Fibroblast of skin of abdomen (primary cell): ENCODE data around the gene C2orf68. TPM values are rescaled to one million over a fixed set of nuclear protein-coding genes. Genes with fewer than 3 reads are reported as not detected.
"Not testable (repeated sequence)": the region's sequence is repeated elsewhere in the genome, so short reads cannot be mapped to it uniquely, and the experiment has no call there.

Source experiments
- DNase-seq: peaks from one replicate; pipeline ENCODE4 v3.0.0-alpha.2; 2013
- polyA plus RNA-seq, 2 experiments: library from polyadenylated mRNA; unstranded; fragments of 120-200 nt; gene quantifications; one replicate each; pipeline ENCODE4 v1.2.1, GENCODE V29; 2013; ENCODE audit not compliant: insufficient read length in 2 of 2

Gene C2orf68, protein sequence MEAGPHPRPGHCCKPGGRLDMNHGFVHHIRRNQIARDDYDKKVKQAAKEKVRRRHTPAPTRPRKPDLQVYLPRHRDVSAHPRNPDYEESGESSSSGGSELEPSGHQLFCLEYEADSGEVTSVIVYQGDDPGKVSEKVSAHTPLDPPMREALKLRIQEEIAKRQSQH
- polyA plus RNA-seq (2013, experiment 1 of 2; ENCODE audit: insufficient read length): 23.3 TPM
- polyA plus RNA-seq (2013, experiment 2 of 2; ENCODE audit: insufficient read length): 24.1 TPM

DNA sequence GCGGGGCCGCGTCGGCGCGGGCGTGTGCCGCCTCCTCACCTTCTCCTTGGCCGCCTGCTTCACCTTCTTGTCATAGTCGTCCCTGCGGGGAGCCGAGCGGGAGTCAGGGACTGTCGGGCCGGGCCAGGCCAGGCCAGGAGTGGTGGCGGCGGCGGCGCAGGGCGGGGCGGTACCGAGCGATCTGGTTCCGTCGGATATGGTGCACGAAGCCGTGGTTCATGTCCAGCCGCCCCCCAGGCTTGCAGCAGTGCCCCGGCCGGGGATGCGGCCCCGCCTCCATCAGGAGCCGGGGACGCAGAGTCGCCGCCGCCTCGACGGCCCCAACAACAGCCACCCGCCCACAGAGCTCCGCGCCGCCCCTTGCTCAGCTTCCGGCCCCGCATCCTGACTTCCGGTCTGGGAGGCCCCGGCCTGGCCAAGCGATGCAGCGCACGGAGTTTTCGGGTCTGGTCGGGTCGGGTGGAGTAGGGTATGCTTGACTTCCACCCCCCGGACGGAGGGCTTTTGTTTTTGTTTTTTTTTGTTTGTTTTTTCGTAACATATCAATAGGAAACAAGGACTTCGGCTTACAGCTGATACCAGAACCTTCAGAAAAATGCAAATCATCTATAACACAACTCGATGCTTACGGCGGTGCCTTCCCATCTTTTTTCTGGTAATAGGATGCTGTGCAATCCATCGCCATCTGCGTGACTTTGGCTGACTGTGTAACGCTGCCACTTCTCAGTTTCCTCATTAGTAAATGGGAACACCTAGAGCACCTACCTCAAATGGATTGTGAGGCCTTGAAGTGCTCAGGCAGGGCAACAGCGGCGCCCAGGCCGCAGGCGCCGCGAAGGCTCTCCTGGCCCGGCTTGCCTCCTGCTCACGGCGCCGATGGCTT, at the start of gene C2orf68:
C2orf68 (minus strand) TSS at position 362 of the 883 bp plus-strand sequence; CDS start at position 280, 82 bp downstream.
- DNase-seq: peak; percentile 87

DNA sequence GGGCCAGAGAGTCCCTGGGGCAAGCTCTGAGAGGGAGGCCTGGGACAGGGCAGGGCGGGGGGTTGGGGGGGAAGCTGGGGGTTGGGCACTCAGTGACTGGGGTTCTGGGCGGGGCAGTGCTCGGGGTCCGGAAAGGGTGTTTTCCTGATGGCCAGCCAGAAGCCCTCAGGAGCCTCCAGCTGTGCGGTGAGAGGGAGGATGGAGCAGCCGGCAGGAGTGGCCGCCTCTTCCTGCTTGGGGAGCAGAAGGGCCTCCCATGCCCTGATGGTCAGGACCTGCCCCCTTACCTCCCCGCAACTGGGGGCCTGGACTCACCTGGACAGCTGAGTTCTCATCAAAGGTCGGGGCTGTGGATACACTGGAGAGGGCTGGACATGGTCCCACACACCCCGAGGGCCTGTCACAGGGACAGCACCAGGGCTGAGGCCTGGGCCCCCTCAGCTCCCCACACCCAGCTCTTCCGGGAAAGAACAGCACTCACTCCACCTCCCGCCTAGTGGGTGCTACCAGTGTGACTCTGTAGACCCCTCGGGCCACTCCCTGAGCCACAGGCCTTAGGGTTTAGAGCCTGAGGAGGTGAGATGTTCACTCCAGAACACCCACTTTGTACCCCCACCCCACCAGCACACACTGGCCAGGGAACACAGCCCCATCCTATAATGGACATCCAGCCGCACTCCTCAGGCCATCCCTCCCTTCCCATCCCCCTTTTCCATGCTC, 49.4 kb upstream of the C2orf68 start:
- DNase-seq: no peak

DNA sequence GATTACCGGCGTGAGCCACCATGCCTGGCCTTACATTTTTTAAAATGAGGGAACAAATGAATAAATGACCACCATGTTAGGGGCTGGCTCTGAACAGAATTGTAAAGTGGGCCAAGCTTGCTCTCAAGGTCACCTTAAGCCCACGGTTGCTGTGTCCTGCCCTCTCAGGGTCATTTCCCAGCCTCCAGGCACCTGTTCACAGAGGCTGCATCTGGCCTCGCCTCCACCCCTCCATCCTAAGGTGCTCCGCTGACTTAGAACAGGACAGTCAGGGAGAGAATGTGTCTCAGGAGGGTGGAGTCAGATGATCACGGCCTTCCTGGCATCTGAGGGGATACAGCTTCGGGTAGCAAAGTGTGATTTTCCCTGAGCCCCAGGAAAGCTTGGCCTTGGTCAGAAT, 48.9 kb upstream of the C2orf68 start:
- DNase-seq: no peak

DNA sequence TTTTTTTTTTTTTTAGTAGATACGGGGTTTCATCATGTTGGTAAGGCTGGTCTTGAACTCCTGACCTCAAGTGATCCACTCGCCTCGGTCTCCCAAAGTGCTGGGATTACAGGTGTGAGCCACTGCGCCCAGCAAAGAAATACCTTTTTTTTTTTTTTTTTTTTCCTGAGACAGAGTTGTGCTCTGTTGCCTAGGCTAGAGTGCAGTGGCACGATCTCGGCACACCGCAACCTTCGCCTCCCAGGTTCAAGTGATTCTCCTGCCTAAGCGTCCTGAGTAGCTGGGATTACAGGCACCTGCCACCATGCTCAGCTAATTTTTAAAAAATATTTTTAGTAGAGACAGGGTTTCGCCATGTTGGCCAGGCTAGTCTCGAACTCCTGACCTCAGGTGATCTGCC, 48.4 kb upstream of the C2orf68 start:
- not testable (repeated sequence) for DNase-seq

DNA sequence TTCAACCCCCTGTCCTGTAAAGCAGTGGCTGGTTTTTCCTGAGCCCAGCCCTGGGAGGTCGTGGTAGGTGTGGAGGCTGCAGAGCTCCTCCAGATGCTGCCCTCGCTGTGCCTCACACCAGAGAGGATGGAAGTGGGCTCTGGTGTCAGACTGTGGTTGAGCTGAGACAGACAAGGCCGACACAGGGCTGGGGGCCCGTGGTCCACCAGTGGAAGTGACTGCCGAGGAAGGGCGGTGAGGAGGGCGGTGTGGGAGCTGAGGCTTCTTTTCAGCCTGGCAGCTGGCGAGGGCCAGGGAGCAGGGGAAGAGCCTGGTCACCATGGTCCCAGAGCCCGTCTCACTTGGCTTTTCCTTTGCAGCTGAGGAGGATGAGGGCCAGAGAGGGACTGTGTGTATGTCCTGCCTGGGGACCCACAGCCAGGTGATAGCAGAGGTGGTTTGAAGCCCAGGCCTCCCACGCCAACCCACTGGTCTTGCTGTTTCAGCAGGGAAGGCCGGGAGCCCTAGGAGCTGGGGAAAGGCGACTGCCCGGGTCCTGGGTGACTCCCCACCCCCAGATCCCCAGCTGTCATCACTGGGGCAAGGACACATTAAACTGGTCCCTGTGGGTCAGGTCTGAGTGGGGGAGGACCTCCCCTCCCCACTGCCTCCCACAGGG, 47.6 kb upstream of the C2orf68 start:
- DNase-seq: no peak

DNA sequence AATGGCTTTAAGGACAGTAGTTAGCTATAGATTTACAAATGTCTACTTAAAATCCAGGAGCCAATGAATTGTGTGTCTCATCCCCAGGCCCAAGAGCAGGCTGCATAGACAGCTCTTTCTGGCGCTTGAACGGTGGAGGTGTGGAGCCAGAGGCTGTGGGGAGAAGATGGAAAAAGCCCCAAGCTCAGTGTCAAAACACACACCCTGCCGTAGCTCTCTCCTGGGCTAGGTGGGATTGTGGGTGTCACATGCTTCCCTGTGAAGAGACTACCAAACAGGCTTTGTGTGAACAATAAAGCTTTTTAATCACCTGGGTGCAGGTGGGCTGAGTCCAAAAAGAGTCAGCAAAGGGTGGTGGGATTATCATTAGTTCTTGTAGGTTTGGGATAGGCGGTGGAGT, 45.5 kb upstream of the C2orf68 start:
- DNase-seq: not testable (repeated sequence)

DNA sequence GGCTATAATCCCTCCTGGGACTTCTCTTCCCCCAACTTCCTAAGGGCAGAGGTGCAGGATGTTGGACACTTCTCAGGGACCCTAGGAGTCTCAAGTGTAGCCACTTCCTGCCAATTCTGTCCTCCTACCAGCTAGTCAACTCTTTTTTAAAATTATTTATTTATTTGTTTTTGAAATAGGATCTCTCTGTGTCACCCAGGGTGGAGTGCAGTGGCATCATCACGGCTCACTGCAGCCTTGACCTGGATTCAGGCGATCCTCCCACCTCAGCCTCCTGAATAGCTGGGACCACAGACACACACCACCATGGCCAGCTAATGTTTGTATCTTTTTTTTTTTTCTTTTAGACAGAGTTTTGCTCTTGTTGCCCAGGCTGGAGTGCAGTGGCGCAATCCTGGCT, 44.6 kb upstream of the C2orf68 start:
- DNase-seq: no peak

DNA sequence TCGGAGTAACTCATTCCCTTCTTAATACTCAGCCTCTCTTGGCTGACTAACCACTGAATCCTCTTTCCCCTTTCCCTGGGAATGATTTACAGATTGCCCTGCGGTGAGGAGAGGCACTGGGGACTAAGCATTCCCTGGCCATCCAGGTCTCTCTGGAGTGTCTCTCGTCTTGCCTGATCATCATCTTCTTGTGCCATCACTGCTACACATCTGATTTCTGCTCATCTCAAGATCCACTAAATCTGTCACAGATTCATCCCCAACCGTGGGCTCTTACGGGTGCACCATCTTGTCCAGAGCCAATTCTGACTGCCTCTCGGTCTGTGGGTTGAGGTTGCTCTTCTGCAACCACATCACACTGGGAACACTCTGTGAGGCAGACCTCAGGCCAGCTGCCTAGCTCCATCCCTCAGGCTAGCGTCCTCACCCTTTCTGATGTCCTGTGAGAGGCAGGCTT, 44.1 kb upstream of the C2orf68 start:
- peak; percentile 75 for DNase-seq

DNA sequence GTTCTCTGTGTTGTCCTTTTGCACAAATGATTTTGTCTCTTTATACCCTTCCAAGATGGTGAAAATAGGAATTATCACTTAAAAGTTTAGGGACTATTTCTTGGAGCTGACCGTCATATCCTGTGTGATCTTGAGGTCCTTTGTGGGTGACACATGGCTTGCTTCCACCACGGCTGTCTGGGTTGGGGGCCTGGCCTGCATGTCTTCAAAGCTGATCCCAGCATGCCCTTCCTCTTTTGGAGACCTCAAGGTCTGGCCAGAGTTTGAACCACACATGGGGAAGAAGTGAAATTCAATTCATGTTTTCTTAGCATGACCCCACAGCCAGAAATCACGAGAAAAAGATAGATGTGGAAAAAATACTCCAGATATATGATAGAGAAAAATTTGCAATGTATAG, 42.1 kb upstream of the C2orf68 start:
- DNase-seq: no peak

DNA sequence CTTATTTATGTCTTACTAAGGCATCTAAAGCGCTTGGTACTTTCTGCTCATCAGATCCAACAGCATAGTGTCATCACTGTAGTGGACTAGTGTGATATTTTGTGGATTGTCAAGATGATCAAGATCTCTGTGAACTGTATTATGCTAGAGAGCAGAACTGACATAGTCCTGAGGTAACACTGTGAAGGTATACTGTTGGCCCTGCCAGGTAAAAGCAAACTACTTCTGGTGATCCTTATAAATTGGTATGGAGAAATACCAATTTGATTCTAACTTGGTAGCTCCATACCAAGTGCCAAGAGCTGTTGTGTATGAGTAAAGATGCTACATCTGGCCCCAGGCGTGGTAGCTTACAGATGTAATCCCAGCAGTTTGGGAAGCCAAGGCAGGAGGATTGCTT, 40.2 kb upstream of the C2orf68 start:
- DNase-seq: no peak

DNA sequence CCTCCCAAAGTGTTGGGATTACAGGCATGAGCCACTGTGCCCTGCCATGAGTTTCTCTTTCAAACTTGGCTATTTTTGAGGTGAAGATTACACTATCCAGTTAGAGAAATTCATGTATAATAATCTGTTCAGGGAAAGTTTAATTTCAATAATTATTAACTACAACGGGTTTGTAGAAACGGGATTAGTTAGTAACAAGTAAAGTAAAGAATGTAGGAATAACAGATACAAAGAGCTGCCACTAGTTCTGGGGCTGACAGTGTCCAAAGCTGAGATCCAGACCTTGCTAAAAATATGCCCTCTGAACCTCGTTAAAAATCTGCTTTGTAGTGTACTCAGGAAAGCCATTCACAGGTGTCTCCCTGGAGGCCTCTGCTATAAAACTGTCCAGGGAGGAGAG, 39.2 kb upstream of the C2orf68 start:
- no peak for DNase-seq

DNA sequence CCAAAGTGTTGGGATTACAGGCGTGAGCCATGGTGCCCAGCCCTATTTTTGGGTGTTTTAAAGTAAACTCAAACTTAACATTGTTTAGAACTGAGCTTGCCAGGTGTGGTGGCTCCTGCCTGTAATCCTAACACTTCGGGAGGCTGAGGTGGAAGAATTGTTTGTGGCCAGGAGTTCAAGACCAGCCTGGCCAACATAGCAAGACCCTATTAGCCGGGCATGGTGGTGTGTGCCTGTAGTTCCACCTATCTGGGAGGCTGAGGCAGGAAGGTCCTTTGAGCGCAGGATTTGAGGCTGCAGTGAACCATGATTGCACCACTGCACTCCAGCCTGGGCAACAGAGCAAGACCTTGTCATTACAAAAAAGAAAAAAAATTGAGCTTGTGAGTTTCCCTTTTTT, 38.6 kb upstream of the C2orf68 start:
- DNase-seq: no peak

DNA sequence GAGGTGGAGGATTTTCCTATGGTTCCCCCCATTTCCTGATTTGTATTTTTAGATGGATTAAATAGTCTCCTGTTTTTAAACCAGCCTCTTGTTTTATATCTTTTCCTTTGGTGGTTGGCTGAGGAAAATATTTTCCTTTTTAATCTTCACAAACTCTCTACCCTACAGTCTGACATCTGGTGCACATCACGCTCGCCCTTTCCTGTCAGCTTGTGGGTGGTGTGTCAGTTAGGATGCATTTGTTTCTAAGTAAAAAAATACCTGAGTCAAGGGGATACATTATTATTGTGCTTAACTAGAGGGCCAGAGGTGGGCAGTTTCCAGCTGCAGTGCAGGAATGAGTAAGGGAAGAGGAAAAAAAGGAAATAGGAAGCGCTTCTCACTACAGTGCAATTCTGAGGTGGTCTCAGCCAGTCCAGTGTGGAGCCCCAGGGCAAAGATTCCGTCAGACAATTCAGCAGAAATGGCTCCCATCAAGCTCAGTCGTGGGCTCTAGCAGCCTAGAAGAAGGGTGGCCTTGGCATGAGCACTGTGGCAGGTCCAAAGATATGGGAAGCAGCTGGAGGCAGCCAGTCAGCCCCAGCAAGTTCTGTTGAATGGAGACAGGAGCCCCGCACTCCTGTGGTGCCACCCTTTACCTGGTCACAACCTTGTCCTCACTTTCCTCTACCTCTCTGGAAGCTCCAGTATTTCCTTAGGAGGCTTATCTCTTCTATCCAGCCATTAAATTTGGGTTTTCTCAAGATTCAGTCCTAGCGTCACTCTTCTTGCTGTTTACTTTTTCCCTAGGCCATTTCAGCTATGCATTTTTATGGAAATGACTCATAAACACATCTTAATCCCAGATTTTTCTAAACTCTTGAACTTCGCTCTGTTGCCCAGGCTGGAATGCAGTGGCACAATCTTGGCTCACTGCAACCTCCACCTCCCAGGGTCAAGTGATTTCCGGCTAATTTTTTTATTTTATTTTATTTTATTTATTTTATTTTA, 37.6 kb upstream of the C2orf68 start:
- DNase-seq: peak; percentile 46

DNA sequence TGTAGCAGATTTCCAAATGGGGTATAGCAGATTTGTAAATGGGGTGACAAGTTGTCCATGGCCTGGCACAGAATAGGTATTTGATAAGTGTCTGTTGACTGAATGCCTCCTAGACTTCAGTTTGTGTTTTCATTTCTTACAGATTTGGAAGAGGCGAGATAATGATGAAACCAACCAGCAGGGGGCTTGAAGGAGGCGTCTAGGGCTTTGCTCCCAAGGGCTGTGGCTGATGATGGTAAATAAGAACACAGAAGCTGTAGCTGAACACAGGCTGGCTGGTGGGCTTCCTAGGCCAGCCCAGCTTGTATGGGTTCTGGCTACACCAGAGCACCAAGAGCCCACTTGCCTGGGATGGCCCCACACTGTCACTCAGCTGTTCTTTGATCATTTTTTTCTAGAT, 36.8 kb upstream of the C2orf68 start:
- peak; percentile 49 for DNase-seq

DNA sequence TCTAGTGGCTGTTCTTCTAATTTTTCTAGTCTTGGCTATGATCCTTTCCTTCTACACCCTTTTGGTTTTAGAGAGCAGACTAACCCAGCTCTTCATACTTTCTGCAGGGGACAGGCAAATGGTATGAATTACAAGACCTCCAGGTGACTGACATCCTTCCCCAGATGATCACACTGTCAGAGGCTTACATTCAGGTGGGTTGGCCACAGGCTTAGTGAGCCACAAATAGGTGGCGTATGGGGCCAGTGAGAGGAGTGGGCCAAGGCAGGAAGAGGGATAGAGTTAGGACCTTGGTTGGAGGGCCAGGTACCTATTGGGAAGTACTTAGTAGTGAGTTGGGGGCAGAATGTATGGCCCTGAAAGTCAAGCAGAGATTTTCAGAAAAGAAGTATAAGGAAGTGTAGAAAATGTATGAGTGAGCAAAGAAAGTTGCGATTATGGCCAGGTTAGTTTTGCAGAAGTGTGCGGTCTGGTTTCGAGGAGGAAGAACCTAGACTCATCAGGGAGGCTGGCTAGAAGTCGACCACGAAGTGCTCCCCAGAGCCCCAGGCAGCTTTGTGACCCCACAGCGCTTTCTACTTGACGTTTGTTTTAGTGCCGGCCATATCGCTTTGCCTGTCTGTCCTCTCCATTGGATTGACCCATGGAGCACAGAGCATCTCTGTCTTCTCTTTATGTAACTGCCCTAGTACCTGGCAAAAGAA, 36.1 kb upstream of the C2orf68 start:
- DNase-seq: no peak

DNA sequence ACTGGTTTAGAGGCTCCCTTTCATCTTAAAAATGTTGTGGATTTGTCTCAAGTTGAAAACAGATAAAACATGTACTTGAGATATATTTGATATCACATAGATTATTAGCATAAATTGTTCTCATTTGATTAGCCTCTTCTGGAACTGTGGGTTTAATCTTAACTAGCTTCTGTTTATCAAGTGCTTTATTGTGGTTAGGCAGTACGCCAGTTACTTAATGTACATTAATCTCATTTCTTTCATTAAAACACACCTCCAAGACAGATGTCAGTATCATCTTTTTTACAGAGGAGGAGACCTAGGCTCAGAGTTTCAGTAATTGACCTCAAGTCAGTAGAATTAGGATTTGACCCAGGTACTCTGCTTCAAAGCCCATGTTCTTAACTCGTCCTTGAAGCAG, 34.3 kb upstream of the C2orf68 start:
- DNase-seq: no peak

DNA sequence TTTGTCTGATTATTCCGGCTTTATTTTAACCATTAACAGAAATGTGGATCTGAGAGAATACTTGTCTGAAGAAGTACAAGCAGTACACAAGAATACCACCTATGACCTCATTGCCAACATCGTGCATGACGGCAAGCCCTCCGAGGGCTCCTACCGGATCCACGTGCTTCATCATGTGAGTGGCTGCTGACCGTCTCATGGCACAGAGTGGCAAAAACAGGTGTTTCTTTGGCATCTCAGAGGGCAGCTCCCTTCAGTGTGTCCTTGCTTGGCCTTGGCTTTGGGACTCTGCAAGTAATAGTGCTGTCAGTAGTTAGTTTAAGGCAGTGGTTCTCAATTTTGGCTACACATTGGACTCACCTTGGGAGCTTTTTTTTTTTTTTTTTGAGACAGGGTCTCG, 33.0 kb upstream of the C2orf68 start:
- DNase-seq: no peak

DNA sequence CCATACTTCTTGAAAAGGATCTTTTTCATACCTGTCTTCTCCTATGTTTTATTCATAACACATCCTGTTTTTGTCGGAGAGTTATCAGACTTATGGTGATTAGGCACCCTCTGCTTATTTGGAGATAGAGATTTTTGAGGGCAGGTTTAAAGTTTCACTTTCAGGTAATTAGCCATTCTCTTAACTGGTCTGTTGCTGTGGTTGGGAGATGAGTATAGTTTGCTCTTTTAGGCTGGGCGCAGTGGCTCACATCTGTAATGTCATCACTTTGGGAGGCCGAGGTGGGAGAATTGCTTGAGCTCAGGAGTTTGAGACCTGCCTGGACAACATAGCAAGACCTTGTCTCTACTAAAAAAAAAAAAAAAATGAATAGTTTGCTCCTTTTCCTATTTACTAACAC, 30.9 kb upstream of the C2orf68 start:
- DNase-seq: no peak

DNA sequence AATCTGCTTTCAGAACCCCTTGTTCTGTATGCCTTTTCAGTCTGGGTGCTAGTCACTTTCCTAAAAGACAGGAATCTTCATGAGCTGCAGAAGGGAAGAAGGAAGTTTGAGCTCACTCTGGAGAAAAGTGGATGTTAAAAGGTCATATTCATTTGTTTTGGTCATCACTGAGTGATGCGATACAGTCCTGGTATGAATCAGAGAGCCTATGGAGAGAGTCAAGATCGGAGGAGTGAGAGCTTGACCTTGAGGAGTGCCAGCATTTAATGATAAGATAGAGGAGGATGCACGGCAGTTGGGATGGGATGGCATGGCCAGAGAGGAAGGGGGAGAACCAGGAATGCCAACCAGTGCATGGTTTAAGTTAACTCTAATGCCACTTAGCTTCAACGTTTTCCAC, 23.8 kb upstream of the C2orf68 start:
- DNase-seq: no peak

DNA sequence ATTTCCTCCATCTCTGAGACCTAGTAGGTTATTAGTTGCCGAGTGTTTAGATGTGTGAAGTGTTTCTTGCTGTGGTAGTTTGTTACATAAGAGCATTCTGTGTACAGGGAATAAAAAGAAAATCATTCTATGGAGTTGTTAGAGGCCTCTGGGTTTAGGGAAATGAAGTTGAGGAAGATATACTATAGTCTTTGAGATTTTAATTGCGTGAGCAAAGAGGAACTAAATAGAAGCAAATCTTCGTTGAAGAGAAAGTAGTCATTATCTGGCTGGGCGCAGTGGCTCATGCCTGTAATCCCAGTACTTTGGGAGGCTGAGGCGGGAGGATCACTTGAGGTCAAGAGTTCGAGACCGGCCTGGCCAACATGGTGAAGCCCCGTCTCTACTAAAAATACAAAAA, 23.1 kb upstream of the C2orf68 start:
- no peak for DNase-seq

DNA sequence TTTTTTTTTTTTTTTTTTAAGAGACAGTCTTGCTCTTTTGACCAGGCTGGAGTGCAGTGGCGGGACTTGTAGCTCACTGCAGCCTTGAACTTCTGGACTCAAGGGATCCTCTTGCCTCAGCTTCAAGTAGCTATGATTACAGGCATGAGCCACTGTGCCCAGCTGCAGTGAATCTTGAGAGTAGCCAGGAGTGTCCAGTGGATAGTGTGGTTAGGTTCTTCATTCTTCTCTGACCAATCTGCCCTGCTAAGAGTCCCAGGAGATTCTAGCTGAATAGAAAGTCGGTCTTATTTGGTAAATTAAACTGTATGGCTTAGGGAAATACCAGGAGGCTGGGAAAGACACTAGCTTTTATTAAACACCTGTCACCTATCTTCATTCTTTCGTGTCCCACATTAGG, 19.4 kb upstream of the C2orf68 start:
- DNase-seq: no peak
